WTC11 (cell line): ENCODE results near the gene LGALS4.

Experiments used
- CBFB ChIP-seq: sonication (generic); formaldehyde crosslinking; IDR thresholded peaks from 2 replicates; pipeline ENCODE4 v1.8.1; 2022; ENCODE audit warnings: mild to moderate bottlenecking, low read depth, missing genetic modification reagents
- ETV6 ChIP-seq: sonication (generic); formaldehyde crosslinking; IDR thresholded peaks from 2 replicates; pipeline ENCODE4 v1.8.1; 2022; ENCODE audit warnings: mild to moderate bottlenecking, missing genetic modification reagents
- FOXP1 ChIP-seq: sonication (generic); formaldehyde crosslinking; IDR thresholded peaks from 2 replicates; pipeline ENCODE4 v1.8.0; 2022; ENCODE audit warnings: missing genetic modification reagents, mild to moderate bottlenecking, moderate library complexity, borderline replicate concordance
- IRF2 ChIP-seq: sonication (generic); formaldehyde crosslinking; IDR thresholded peaks from 2 replicates; pipeline ENCODE4 v1.8.0; 2022; ENCODE audit warnings: low read depth, missing genetic modification reagents, borderline replicate concordance
- KAT7 ChIP-seq: sonication (generic); formaldehyde crosslinking; IDR thresholded peaks from 2 replicates; pipeline ENCODE4 v1.8.1; 2023; ENCODE audit warnings: missing genetic modification reagents, mild to moderate bottlenecking, borderline replicate concordance
- NFYB ChIP-seq: sonication (generic); formaldehyde crosslinking; conservative IDR thresholded peaks from 2 replicates; pipeline ENCODE4 v1.8.0; 2022; ENCODE audit warnings: low read depth, missing genetic modification reagents
- TCF7 ChIP-seq: sonication (generic); formaldehyde crosslinking; IDR thresholded peaks from 2 replicates; pipeline ENCODE4 v1.8.0; 2022; ENCODE audit warnings: mild to moderate bottlenecking, low read depth, missing genetic modification reagents, moderate library complexity
- ZNF263 ChIP-seq: sonication (generic); formaldehyde crosslinking; IDR thresholded peaks from 2 replicates; pipeline ENCODE4 v1.8.1; 2022; ENCODE audit warnings: low read depth, mild to moderate bottlenecking, moderate library complexity, missing genetic modification reagents
- TF ChIP-seq, protein P1 (sequence below): fragments of 250-450 bp; sonication (Bioruptor Pico); IDR thresholded peaks from 2 replicates; pipeline ENCODE4 v1.9.0; 2021; ENCODE audit warnings: mild to moderate bottlenecking
- TF ChIP-seq, protein P2 (sequence below): fragments of 200-600 bp; IDR thresholded peaks from 2 replicates; pipeline ENCODE4 v1.8.0; 2022; ENCODE audit warnings: antibody characterized with exemption
- TF ChIP-seq, protein P3 (sequence below): sonication (generic); formaldehyde crosslinking; IDR thresholded peaks from 2 replicates; pipeline ENCODE4 v1.8.0; 2022; ENCODE audit warnings: mild to moderate bottlenecking, missing genetic modification reagents

DNA sequence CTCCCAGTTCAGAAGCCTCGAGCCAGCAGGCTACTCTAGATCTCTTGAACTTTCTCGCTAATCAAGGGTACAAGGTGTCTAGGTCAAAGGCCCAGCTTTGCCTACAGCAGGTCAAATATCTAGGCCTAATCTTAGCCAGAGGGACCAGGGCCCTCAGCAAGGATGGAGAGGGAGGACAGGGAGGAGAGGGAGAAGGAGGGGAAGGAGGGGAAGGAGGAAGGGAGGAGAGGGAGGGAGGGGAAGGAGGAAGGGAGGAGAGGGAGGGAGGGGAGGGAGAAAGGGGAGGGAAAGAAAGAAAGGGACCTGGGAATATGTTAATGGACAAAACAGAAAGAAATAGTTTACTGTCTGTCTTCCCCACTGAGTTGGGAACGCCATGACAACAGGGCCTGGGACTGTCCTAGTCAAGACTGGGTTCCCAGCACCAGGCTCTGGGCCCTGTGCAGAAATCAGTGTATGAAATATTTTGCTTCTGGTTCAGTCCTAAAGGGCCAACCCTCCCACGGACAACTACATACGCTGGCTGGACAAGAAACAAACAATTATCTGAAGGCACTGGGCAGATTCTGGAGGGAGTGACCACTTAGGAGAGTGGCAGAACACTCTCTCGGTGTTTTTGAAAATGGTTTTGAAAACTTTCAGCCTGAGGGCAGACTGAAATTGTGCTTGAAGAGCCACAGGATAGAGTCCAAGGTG lies 14.3 kb upstream of the LGALS4 start:
- TF ChIP-seq IRF2 (CRISPR knock-in tag) (no peak), NFYB (CRISPR knock-in tag) (no peak), ETV6 (CRISPR knock-in tag) (no peak), KAT7 (CRISPR knock-in tag) (no peak), TCF7 (CRISPR knock-in tag) (no peak), CBFB (CRISPR knock-in tag) (no peak), ZNF263 (no peak), FOXP1 (CRISPR knock-in tag) (no peak)
- TF ChIP-seq, protein P1, sequence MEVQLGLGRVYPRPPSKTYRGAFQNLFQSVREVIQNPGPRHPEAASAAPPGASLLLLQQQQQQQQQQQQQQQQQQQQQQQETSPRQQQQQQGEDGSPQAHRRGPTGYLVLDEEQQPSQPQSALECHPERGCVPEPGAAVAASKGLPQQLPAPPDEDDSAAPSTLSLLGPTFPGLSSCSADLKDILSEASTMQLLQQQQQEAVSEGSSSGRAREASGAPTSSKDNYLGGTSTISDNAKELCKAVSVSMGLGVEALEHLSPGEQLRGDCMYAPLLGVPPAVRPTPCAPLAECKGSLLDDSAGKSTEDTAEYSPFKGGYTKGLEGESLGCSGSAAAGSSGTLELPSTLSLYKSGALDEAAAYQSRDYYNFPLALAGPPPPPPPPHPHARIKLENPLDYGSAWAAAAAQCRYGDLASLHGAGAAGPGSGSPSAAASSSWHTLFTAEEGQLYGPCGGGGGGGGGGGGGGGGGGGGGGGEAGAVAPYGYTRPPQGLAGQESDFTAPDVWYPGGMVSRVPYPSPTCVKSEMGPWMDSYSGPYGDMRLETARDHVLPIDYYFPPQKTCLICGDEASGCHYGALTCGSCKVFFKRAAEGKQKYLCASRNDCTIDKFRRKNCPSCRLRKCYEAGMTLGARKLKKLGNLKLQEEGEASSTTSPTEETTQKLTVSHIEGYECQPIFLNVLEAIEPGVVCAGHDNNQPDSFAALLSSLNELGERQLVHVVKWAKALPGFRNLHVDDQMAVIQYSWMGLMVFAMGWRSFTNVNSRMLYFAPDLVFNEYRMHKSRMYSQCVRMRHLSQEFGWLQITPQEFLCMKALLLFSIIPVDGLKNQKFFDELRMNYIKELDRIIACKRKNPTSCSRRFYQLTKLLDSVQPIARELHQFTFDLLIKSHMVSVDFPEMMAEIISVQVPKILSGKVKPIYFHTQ (CRISPR knock-in tag), result no peak
- TF ChIP-seq, protein P2, sequence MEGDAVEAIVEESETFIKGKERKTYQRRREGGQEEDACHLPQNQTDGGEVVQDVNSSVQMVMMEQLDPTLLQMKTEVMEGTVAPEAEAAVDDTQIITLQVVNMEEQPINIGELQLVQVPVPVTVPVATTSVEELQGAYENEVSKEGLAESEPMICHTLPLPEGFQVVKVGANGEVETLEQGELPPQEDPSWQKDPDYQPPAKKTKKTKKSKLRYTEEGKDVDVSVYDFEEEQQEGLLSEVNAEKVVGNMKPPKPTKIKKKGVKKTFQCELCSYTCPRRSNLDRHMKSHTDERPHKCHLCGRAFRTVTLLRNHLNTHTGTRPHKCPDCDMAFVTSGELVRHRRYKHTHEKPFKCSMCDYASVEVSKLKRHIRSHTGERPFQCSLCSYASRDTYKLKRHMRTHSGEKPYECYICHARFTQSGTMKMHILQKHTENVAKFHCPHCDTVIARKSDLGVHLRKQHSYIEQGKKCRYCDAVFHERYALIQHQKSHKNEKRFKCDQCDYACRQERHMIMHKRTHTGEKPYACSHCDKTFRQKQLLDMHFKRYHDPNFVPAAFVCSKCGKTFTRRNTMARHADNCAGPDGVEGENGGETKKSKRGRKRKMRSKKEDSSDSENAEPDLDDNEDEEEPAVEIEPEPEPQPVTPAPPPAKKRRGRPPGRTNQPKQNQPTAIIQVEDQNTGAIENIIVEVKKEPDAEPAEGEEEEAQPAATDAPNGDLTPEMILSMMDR, result no peak
- TF ChIP-seq, protein P3, sequence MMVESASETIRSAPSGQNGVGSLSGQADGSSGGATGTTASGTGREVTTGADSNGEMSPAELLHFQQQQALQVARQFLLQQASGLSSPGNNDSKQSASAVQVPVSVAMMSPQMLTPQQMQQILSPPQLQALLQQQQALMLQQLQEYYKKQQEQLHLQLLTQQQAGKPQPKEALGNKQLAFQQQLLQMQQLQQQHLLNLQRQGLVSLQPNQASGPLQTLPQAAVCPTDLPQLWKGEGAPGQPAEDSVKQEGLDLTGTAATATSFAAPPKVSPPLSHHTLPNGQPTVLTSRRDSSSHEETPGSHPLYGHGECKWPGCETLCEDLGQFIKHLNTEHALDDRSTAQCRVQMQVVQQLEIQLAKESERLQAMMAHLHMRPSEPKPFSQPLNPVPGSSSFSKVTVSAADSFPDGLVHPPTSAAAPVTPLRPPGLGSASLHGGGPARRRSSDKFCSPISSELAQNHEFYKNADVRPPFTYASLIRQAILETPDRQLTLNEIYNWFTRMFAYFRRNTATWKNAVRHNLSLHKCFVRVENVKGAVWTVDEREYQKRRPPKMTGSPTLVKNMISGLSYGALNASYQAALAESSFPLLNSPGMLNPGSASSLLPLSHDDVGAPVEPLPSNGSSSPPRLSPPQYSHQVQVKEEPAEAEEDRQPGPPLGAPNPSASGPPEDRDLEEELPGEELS (CRISPR knock-in tag), result no peak
